Measurements from ENCODE around the gene B3GNT9. TPM values are rescaled to one million over a fixed set of nuclear protein-coding genes. Genes with fewer than 3 reads are reported as not detected.

Gene B3GNT9
- total RNA-seq, 1 experiment from 2014 or later, result 11.5 TPM

DNA sequence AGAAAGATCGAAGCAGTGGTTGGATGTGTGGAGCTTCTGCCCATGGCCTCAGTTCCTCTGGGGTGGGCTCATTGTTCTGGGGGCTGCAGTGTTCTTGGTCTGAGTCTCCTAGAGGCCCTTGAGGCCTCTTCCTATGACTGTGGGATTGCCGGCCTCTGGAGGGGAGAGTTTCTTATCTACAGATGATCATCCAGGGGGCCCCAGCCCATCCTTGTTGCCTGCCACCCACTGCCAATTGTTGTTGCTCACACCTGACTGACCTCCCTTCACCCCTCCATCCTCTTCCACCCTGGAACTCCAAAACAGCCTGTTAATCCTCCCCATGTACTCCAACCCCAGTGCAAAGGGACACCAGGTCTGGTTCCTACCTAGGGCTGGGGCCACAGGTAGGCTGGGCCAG, 5.9 kb downstream of the B3GNT9 start:
- ATAC-seq, result no peak
- in situ Hi-C loops (cut with HindIII; ENCODE audit: low pct_unique_long_range_greater_than_20kb, low sequenced_read_pairs) (no loop called here), intact Hi-C loops (cut with micrococcal nuclease; ENCODE audit: unreplicated experiment) (no loop called here)
- no peak for DNase-seq (ENCODE audit: low read depth, low spot score)
- CTCF ChIA-PET, result no interaction called here
- Histone ChIP-seq H3K27me3 (ENCODE audit: control insufficient read depth, insufficient read depth, low read length) (no peaks in the 10 kb centered on the region), H3K4me1 (ENCODE audit: control insufficient read depth, insufficient read depth, low read length) (no peaks in the 10 kb centered on the region), H3K36me3 (ENCODE audit: control insufficient read depth, insufficient read depth, low read length) (peaks cover 5% of the 10 kb centered on the region; the same call in 1 of the 2 replicates), H3K9me3 (ENCODE audit: control insufficient read depth, insufficient read depth, low read depth, low read length) (no peaks in the 10 kb centered on the region), H3K4me3 (ENCODE audit: low read depth in 2 of 2, low read length in 2 of 2) (no peak overlapping the region), H3K27ac (ENCODE audit: low read length) (no peak overlapping the region)
- TF ChIP-seq TCF7L2 (IDR thresholded peaks at IDR 0.05; ENCODE audit: low read depth, low read length), result no peak
- TF ChIP-seq, protein P1, sequence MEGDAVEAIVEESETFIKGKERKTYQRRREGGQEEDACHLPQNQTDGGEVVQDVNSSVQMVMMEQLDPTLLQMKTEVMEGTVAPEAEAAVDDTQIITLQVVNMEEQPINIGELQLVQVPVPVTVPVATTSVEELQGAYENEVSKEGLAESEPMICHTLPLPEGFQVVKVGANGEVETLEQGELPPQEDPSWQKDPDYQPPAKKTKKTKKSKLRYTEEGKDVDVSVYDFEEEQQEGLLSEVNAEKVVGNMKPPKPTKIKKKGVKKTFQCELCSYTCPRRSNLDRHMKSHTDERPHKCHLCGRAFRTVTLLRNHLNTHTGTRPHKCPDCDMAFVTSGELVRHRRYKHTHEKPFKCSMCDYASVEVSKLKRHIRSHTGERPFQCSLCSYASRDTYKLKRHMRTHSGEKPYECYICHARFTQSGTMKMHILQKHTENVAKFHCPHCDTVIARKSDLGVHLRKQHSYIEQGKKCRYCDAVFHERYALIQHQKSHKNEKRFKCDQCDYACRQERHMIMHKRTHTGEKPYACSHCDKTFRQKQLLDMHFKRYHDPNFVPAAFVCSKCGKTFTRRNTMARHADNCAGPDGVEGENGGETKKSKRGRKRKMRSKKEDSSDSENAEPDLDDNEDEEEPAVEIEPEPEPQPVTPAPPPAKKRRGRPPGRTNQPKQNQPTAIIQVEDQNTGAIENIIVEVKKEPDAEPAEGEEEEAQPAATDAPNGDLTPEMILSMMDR (IDR thresholded peaks at IDR 0.05), result no peak
- TF ChIP-seq, protein P2, sequence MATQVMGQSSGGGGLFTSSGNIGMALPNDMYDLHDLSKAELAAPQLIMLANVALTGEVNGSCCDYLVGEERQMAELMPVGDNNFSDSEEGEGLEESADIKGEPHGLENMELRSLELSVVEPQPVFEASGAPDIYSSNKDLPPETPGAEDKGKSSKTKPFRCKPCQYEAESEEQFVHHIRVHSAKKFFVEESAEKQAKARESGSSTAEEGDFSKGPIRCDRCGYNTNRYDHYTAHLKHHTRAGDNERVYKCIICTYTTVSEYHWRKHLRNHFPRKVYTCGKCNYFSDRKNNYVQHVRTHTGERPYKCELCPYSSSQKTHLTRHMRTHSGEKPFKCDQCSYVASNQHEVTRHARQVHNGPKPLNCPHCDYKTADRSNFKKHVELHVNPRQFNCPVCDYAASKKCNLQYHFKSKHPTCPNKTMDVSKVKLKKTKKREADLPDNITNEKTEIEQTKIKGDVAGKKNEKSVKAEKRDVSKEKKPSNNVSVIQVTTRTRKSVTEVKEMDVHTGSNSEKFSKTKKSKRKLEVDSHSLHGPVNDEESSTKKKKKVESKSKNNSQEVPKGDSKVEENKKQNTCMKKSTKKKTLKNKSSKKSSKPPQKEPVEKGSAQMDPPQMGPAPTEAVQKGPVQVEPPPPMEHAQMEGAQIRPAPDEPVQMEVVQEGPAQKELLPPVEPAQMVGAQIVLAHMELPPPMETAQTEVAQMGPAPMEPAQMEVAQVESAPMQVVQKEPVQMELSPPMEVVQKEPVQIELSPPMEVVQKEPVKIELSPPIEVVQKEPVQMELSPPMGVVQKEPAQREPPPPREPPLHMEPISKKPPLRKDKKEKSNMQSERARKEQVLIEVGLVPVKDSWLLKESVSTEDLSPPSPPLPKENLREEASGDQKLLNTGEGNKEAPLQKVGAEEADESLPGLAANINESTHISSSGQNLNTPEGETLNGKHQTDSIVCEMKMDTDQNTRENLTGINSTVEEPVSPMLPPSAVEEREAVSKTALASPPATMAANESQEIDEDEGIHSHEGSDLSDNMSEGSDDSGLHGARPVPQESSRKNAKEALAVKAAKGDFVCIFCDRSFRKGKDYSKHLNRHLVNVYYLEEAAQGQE (IDR thresholded peaks at IDR 0.05; ENCODE audit: insufficient read depth in 1 of 2, low read depth in 2 of 2, low read length in 1 of 2), result no peak
- no peak for TF ChIP-seq POLR2AphosphoS5 (IDR thresholded peaks at IDR 0.05; ENCODE audit: low read depth, low read length)
- no peak for TF ChIP-seq SIN3A (IDR thresholded peaks at IDR 0.05; ENCODE audit: borderline replicate concordance, insufficient read depth, low read depth, low read length)
- POLR2A ChIA-PET, result no interaction called here
- no TSS peak for BruUV-seq (replicated peaks)

DNA sequence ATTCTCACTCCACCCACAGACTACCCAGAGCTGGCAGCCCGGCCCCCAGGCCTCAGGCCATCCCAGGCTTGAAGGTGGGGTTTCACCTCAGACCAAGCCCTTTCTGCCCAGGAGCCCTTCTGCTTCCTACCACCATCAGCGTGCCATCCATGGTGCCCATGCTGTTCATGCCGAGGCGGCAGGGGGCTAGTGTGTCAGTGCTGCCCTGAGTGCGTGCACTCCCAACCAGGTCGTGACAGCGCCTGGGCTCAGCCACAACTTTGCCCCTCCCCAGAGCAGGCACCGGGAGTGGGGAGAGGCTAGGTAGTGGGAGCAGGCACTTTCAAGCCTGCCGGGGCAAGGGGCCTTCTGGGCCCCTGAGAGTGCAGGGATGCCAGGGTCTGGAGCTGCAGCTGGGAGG, 8.5 kb downstream of the B3GNT9 start:
- ATAC-seq, result no peak

More for the DNA sequence above, 8.5 kb downstream of the B3GNT9 start:
- BruUV-seq (replicated peaks), result no TSS peak
- peaks cover 5% of the 10 kb centered on the region; the same call in 1 of the 2 replicates for H3K36me3 ChIP-seq (ENCODE audit: control insufficient read depth, insufficient read depth, low read length)
- TF ChIP-seq, protein P2 (IDR thresholded peaks at IDR 0.05; ENCODE audit: insufficient read depth in 1 of 2, low read depth in 2 of 2, low read length in 1 of 2), result no peak
- TF ChIP-seq, protein P1 (IDR thresholded peaks at IDR 0.05), result no peak
- TF ChIP-seq POLR2AphosphoS5 (IDR thresholded peaks at IDR 0.05; ENCODE audit: low read depth, low read length) (no peak), SIN3A (IDR thresholded peaks at IDR 0.05; ENCODE audit: borderline replicate concordance, insufficient read depth, low read depth, low read length) (no peak), TCF7L2 (IDR thresholded peaks at IDR 0.05; ENCODE audit: low read depth, low read length) (no peak)
- no peak overlapping the region for H3K27ac ChIP-seq (ENCODE audit: low read length)
- CTCF ChIA-PET, result no interaction called here
- in situ Hi-C loops (cut with HindIII; ENCODE audit: low pct_unique_long_range_greater_than_20kb, low sequenced_read_pairs) (no loop called here), intact Hi-C loops (cut with micrococcal nuclease; ENCODE audit: unreplicated experiment) (no loop called here)
- no peaks in the 10 kb centered on the region for H3K9me3 ChIP-seq (ENCODE audit: control insufficient read depth, insufficient read depth, low read depth, low read length)
- H3K4me3 ChIP-seq (ENCODE audit: low read depth in 2 of 2, low read length in 2 of 2), result no peak overlapping the region
- H3K4me1 ChIP-seq (ENCODE audit: control insufficient read depth, insufficient read depth, low read length), result no peaks in the 10 kb centered on the region
- no peak for DNase-seq (ENCODE audit: low read depth, low spot score)
- H3K27me3 ChIP-seq (ENCODE audit: control insufficient read depth, insufficient read depth, low read length), result no peaks in the 10 kb centered on the region
- POLR2A ChIA-PET, result no interaction called here

Data from Panc1 (cell line).